Testis (tissue), 3 donors: ENCODE data around the gene SPATA2L. TPM values are rescaled to one million over a fixed set of nuclear protein-coding genes. Genes with fewer than 3 reads are reported as not detected.
"Not testable (repeated sequence)": the region's sequence is repeated elsewhere in the genome, so short reads cannot be mapped to it uniquely, and the experiment has no call there.

Experiments used
- DNase-seq: peaks from one replicate; pipeline ENCODE4 v3.0.0-alpha.2; 2019
- H3K27ac ChIP-seq, 2 donors: fragments of 200-600 bp; sonication (generic); one replicate each; pipeline ENCODE4 v1.5.1; 2019
- H3K27me3 ChIP-seq: fragments of 200-600 bp; sonication (generic); one replicate; pipeline ENCODE4 v1.5.1; 2019
- H3K36me3 ChIP-seq: fragments of 200-600 bp; sonication (generic); one replicate; pipeline ENCODE4 v1.5.1; 2017; ENCODE audit warnings: low read depth; ENCODE audit errors: missing control alignments
- H3K4me1 ChIP-seq: fragments of 200-600 bp; sonication (generic); one replicate; pipeline ENCODE4 v1.5.1; 2019
- H3K4me3 ChIP-seq, 2 donors: fragments of 200-600 bp; sonication (generic); one replicate each; pipeline ENCODE4 v1.5.1; 2017 to 2019
- H3K9me3 ChIP-seq: fragments of 200-600 bp; sonication (generic); one replicate; pipeline ENCODE4 v1.5.1; 2017
- CTCF ChIP-seq, 3 experiments: fragments of 450-650 bp in 2 of 3; fragments of 200-600 bp in 1 of 3; sonication (generic) in 1 of 3; IDR thresholded peaks; one replicate each; pipeline ENCODE4 v1.5.1; 2016 to 2019; ENCODE audit warnings: antibody characterized with exemption in 3 of 3, mild to moderate bottlenecking in 2 of 3, moderate library complexity in 1 of 3
- POLR2A ChIP-seq: fragments of 450-650 bp; IDR thresholded peaks from one replicate; pipeline ENCODE4 v1.6.1; 2017; ENCODE audit warnings: antibody characterized with exemption, mild to moderate bottlenecking, moderate library complexity
- WGBS, 2 donors: methylation state at CpG; one replicate each; pipeline ENCODE4 v1.1.5; 2018; 5-methylcytosine and 5-hydroxymethylcytosine counted together
- intact Hi-C: fragments of 100-400 bp; cut with DNase I; formaldehyde crosslinking; loops from one replicate; pipeline ENCODE4 v1.15.1; 2023; ENCODE audit warnings: low total_unique reads
- polyA plus RNA-seq: library from polyadenylated mRNA; stranded (reverse); fragments of 350-450 nt; fragmentation: Illumina TruSeq; extraction: RNeasy Lipid Tissue Mini Kit (QIAGEN cat#74804); gene quantifications from one replicate; pipeline ENCODE4 v1.2.3, GENCODE V29; 2014; ENCODE audit warnings: low read depth, low replicate concordance; ENCODE audit not compliant: insufficient read depth
- total RNA-seq, 2 donors: library from RNA; depleted of rRNA; stranded (reverse); fragments of >200 nt; gene quantifications; one replicate each; pipeline ENCODE4 v1.2.3, GENCODE V29; 2016

The SPATA2L gene
- total and polyA plus RNA-seq, 3 donors from 2014 or later: 4.9 to 14.4 (median 13.9) TPM

GRCh38 chr16:89672177-89672941, 29.1 kb downstream of the SPATA2L start:
- Histone ChIP-seq H3K4me3 (no peak overlapping the region), H3K9me3 (no peaks in the 10 kb centered on the region), H3K4me1 (no peaks in the 10 kb centered on the region), H3K27ac (no peak overlapping the region), H3K36me3 (no peaks in the 10 kb centered on the region), H3K27me3 (no peaks in the 10 kb centered on the region)
- WGBS, 2 donors: 84 to 91% methylated on average over 16 of the region's 16 CpGs
- TF ChIP-seq POLR2A (no peak), CTCF (IDR thresholded peaks at IDR 0.05) (no peak)
- no peak for DNase-seq
- intact Hi-C loops: no loop called here

- H3K36me3 ChIP-seq, H3K27ac ChIP-seq, H3K4me1 ChIP-seq, DNase-seq, H3K9me3 ChIP-seq, H3K4me3 ChIP-seq, H3K27me3 ChIP-seq, intact Hi-C loops: not testable (repeated sequence)
- WGBS, 2 donors: 87 to 97% methylated on average over 4 of the region's 4 CpGs
Observed at GRCh38 chr16:89671565-89671964, 29.9 kb downstream of the SPATA2L start.

- Histone ChIP-seq H3K4me1 (no peaks in the 10 kb centered on the region), H3K36me3 (no peaks in the 10 kb centered on the region), H3K27me3 (no peaks in the 10 kb centered on the region), H3K27ac (no peak overlapping the region), H3K4me3 (no peak overlapping the region), H3K9me3 (no peaks in the 10 kb centered on the region)
- intact Hi-C loops: no loop called here
- WGBS, 2 donors: 85 to 86% methylated on average over 10 of the region's 10 CpGs
- TF ChIP-seq CTCF (IDR thresholded peaks at IDR 0.05): no peak
- no peak for DNase-seq
Observed at GRCh38 chr16:89670496-89671431, 30.7 kb downstream of the SPATA2L start.

- Histone ChIP-seq H3K4me3 (no peak overlapping the region), H3K27me3 (no peaks in the 10 kb centered on the region), H3K27ac (no peak overlapping the region), H3K4me1 (no peaks in the 10 kb centered on the region), H3K36me3 (no peaks in the 10 kb centered on the region), H3K9me3 (no peaks in the 10 kb centered on the region)
- TF ChIP-seq CTCF (IDR thresholded peaks at IDR 0.05) (no peak), POLR2A (no peak)
- 94 to 99% methylated on average over 5 to 7 of the region's 13 CpGs for WGBS, 2 donors
- intact Hi-C loops: no loop called here
- DNase-seq: no peak
Observed at GRCh38 chr16:89669755-89670154, 31.8 kb downstream of the SPATA2L start.

GRCh38 chr16:89668790-89669158, 32.7 kb downstream of the SPATA2L start:
- Histone ChIP-seq H3K4me1 (no peaks in the 10 kb centered on the region), H3K4me3 (no peak overlapping the region), H3K27me3 (no peaks in the 10 kb centered on the region), H3K36me3 (no peaks in the 10 kb centered on the region), H3K27ac (no peak overlapping the region), H3K9me3 (no peaks in the 10 kb centered on the region)
- TF ChIP-seq POLR2A: no peak
- no peak for TF ChIP-seq CTCF (IDR thresholded peaks at IDR 0.05)
- WGBS, 2 donors: 86% methylated on average over 5 of the region's 5 CpGs
- intact Hi-C loops: no loop called here
- no peak for DNase-seq
